Caco-2 (cell line): ENCODE measurements around the gene PDXDC1. TPM values are rescaled to one million over a fixed set of nuclear protein-coding genes. Genes with fewer than 3 reads are reported as not detected.
A peak's percentile ranks its signal among the peaks of the same experiment; 100 is the strongest.

ENCODE experiments used
- BruUV-seq: library from RNA; stranded (reverse); fragments of 400-500 nt; replicated peaks from 2 replicates; lab custom pipeline; 2021; lab: Mats Ljungman, UMichigan
- CTCF ChIA-PET: fragments of 300-600 bp; sonication (Branson Sonifier 250); formaldehyde crosslinking; loops from one replicate; lab custom pipeline; 2022; ENCODE audit warnings: antibody characterized with exemption; lab: Charles Lee
- POLR2A ChIA-PET: fragments of 300-600 bp; sonication (Branson Sonifier 250); formaldehyde crosslinking; loops from one replicate; lab custom pipeline; 2022; ENCODE audit warnings: antibody characterized with exemption; lab: Charles Lee
- DNase-seq, 2 experiments: peaks; one replicate each; pipeline versions ENCODE4 v3.0.0 to v3.0.0-alpha.2; 2020 to 2022
- H3K27me3 ChIP-seq: replicated peaks from 2 replicates; pipeline ENCODE4 v1.6.0; 2011; ENCODE audit warnings: low read length; ENCODE audit not compliant: control insufficient read depth, insufficient read depth
- H3K36me3 ChIP-seq: 2 replicates; pipeline ENCODE4 v1.5.1; 2011; ENCODE audit warnings: low read length; ENCODE audit not compliant: control insufficient read depth, insufficient read depth
- H3K4me1 ChIP-seq: fragments of 250-450 bp; sonication (Bioruptor Pico); 2 replicates; pipeline ENCODE4 v1.5.1; 2020; ENCODE audit warnings: mild to moderate bottlenecking
- H3K4me3 ChIP-seq: 2 replicates; pipeline ENCODE4 v1.5.1; 2011; ENCODE audit warnings: low read depth, mild to moderate bottlenecking, control low read depth, low read length
- H3K9me3 ChIP-seq: fragments of 250-450 bp; sonication (Bioruptor Pico); 2 replicates; pipeline ENCODE4 v1.5.1; 2020; ENCODE audit warnings: mild to moderate bottlenecking, moderate library complexity
- H3K27ac Mint-ChIP-seq: one replicate; pipeline ENCODE4 v1.8.0; 2022; ENCODE audit warnings: mixed read lengths; ENCODE audit not compliant: unreplicated experiment
- H3K27me3 Mint-ChIP-seq: one replicate; pipeline ENCODE4 v1.8.0; 2022; ENCODE audit warnings: mixed read lengths; ENCODE audit not compliant: insufficient read depth, unreplicated experiment
- H3K36me3 Mint-ChIP-seq: one replicate; pipeline ENCODE4 v1.8.0; 2022; ENCODE audit warnings: mild to moderate bottlenecking, mixed read lengths; ENCODE audit not compliant: insufficient read depth, unreplicated experiment
- H3K4me1 Mint-ChIP-seq: one replicate; pipeline ENCODE4 v1.8.0; 2022; ENCODE audit warnings: low read depth, mixed read lengths; ENCODE audit not compliant: unreplicated experiment
- H3K4me3 Mint-ChIP-seq: one replicate; pipeline ENCODE4 v1.8.0; 2022; ENCODE audit warnings: mild to moderate bottlenecking, moderate library complexity, mixed read lengths; ENCODE audit not compliant: unreplicated experiment
- H3K9me3 Mint-ChIP-seq: one replicate; pipeline ENCODE4 v1.8.0; 2022; ENCODE audit warnings: mixed read lengths; ENCODE audit not compliant: unreplicated experiment
- CTCF ChIP-seq, 2 experiments: fragments of 200-600 bp in 1 of 2; IDR thresholded peaks; 1 replicate in 1 of 2; 2 replicates in 1 of 2; pipeline versions ENCODE4 v1.5.1 to v1.8.0; 2011 to 2022; ENCODE audit warnings: antibody characterized with exemption in 1 of 2, control low read depth in 1 of 2, inconsistent platforms in 1 of 2, low read depth in 1 of 2, low read length in 1 of 2, mild to moderate bottlenecking in 1 of 2, moderate library complexity in 1 of 2; ENCODE audit not compliant: insufficient read depth in 1 of 2, severe bottlenecking in 1 of 2, unreplicated experiment in 1 of 2
- intact Hi-C: fragments of 100-400 bp; cut with micrococcal nuclease; formaldehyde crosslinking; loops from one replicate; pipeline ENCODE4 v1.10.0; 2022; ENCODE audit not compliant: unreplicated experiment
- total RNA-seq: library from RNA; stranded (reverse); gene quantifications from 2 replicates; pipeline ENCODE4 v1.2.3, GENCODE V29; 2022

PDXDC1 gene
- total RNA-seq, 1 experiment from 2014 or later: 139 TPM

- H3K27me3 Mint-ChIP-seq: no peaks in the 10 kb centered on the region
- Histone ChIP-seq H3K9me3 (no peaks in the 10 kb centered on the region), H3K4me3 (peak overlapping the region; percentile 68), H3K4me1 (peaks cover 29% of the 10 kb centered on the region), H3K36me3 (0 out of 2 replicates have a peak, but pooled peaks cover 1% of the 10 kb centered on the region), H3K27me3 (no peaks in the 10 kb centered on the region)
- no peaks in the 10 kb centered on the region for H3K9me3 Mint-ChIP-seq
- BruUV-seq: TSS peak; percentile 34
- peak overlapping the region; percentile 66 for H3K4me3 Mint-ChIP-seq
- peaks cover 20% of the 10 kb centered on the region for H3K4me1 Mint-ChIP-seq
- CTCF ChIA-PET: no interaction called here
- intact Hi-C loops: no loop called here
- peak overlapping the region; percentile 15 for H3K27ac Mint-ChIP-seq
- POLR2A ChIA-PET: no interaction called here
- H3K36me3 Mint-ChIP-seq: peaks cover 19% of the 10 kb centered on the region
- no peak for TF ChIP-seq CTCF (IDR thresholded peaks at IDR 0.05; ENCODE audit: insufficient read depth in 1 of 2, low read depth in 1 of 2, low read length in 1 of 2, severe bottlenecking in 1 of 2, unreplicated experiment in 1 of 2)
- no peak for DNase-seq
Observed at GRCh38 chr16:15054357-15055140, 79.7 kb downstream of the PDXDC1 start.

GRCh38 chr16:15055141-15056053 is 80.6 kb downstream of the PDXDC1 start:
- Mint-ChIP-seq H3K4me3 (peak overlapping the region; percentile 66), H3K36me3 (peaks cover 26% of the 10 kb centered on the region), H3K27ac (no peak overlapping the region), H3K9me3 (no peaks in the 10 kb centered on the region), H3K4me1 (peaks cover 20% of the 10 kb centered on the region), H3K27me3 (no peaks in the 10 kb centered on the region)
- no peaks in the 10 kb centered on the region for H3K27me3 ChIP-seq
- BruUV-seq: no TSS peak
- 0 out of 2 replicates have a peak, but pooled peaks cover 1% of the 10 kb centered on the region for H3K36me3 ChIP-seq
- peak overlapping the region; percentile 68 for H3K4me3 ChIP-seq
- intact Hi-C loops: no loop called here
- CTCF ChIA-PET: interaction anchor here (0.6 kb wide), 1 partner anchor 523 kb away, joined by 3 read pairs; no protein-coding TSS in a partner anchor
- POLR2A ChIA-PET: interaction anchor here (0.9 kb wide), 1 partner anchor 38 kb away, joined by 3 read pairs; no protein-coding TSS in a partner anchor
- peaks cover 29% of the 10 kb centered on the region for H3K4me1 ChIP-seq
- peak in 1 of 2 experiments; percentile 11 for TF ChIP-seq CTCF (IDR thresholded peaks at IDR 0.05; ENCODE audit: insufficient read depth in 1 of 2, low read depth in 1 of 2, low read length in 1 of 2, severe bottlenecking in 1 of 2, unreplicated experiment in 1 of 2)
- peak in 1 of 2 experiments; percentile 37 for DNase-seq
- H3K9me3 ChIP-seq: no peaks in the 10 kb centered on the region
